CD4-positive, alpha-beta T cell treated with Interleukin-4 for 1 hour (primary cell): ENCODE measurements around the gene SNAPC3.

ENCODE experiments used
- DNase-seq, 2 donors: peaks; one replicate each; pipeline ENCODE4 v3.0.0-alpha.2; 2020 to 2022

The SNAPC3 gene

GRCh38 chr9:15498246-15498995, 75.7 kb downstream of the SNAPC3 start:
- no peak for DNase-seq

- DNase-seq: no peak
Measured at GRCh38 chr9:15499139-15499538, 76.5 kb downstream of the SNAPC3 start.

- DNase-seq: no peak
Measured at GRCh38 chr9:15501179-15501578, 78.5 kb downstream of the SNAPC3 start.

- DNase-seq: no peak
Measured at GRCh38 chr9:15501803-15502202, 79.1 kb downstream of the SNAPC3 start.

- no peak for DNase-seq
Measured at GRCh38 chr9:15505921-15506320, 83.2 kb downstream of the SNAPC3 start.

GRCh38 chr9:15509931-15510788, 87.5 kb downstream of the SNAPC3 start:
- DNase-seq: peak; percentile 60 to 73

GRCh38 chr9:15510789-15511575, 88.3 kb downstream of the SNAPC3 start, which contains the start of gene PSIP1:
TSS of gene PSIP1 (minus strand) at chr9:15510970. CDS start at chr9:15510188, 782 bp downstream.
- DNase-seq: peak; percentile 84 to 91
